ENCODE results near the gene GATAD2B. TPM values are rescaled to one million over a fixed set of nuclear protein-coding genes. Genes with fewer than 3 reads are reported as not detected.
"Not testable (repeated sequence)": the region's sequence is repeated elsewhere in the genome, so short reads cannot be mapped to it uniquely, and the experiment has no call there.

Gene GATAD2B
- total RNA-seq, 1 donor from 2014 or later: 15.5 TPM

DNA sequence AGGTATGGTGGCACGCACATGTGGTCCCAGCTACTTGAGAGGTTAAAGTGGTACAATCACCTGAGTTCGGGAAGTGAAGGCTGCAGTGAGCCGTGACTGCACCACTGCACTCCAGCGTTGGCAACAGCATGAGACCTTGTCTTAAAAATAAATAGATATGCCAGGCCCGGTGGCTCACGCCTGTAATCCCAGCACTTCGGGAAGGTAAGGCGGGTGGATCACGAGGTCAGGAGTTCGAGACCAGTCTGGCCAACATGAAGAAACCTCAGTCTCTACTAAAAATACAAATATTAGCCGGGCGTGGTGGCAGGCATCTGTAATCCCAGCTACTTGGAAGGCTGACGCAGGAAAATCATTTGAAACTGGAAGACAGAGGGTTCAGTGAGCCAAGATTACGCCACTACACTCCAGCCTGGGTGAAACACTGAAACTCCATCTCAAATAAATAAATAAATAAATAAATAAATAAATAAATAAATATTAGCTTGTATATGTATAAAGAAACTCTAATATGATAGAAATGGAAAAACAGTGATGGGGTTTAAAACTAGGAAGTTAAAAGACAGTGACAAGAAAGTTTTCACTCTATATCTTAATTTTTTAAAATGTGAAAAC, 18.8 kb downstream of the GATAD2B start:
- no peak for FAIRE-seq

GRCh38 chr1:153899509-153899908, 23.3 kb downstream of the GATAD2B start:
- FAIRE-seq (no peak), DNase-seq (ENCODE audit: low spot score in 2 of 2) (no peak)

More for the DNA sequence above, 18.8 kb downstream of the GATAD2B start:
- no peak for DNase-seq (ENCODE audit: low spot score in 2 of 2)

DNA sequence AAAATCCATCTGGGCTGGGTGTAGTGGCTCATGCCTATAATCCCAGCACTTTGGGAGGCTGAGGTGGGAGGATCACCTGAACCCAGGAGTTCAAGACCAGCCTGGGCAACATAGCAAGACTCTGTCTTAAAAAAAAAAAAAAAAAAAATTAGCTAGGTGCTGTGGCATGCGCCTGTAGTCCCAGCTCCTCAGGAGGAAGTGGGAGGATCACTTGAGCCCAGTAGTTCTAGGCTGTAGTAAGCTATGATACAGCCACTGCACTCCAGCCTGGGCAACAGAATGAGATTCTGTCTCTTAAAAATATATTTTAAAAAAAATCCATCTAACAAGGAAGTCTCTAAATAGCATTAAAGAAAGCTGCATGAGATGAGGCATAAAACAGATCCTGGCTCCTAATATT, 26.9 kb downstream of the GATAD2B start:
- not testable (repeated sequence) for FAIRE-seq; DNase-seq (ENCODE audit: low spot score in 2 of 2)

GRCh38 chr1:153891042-153891441, 31.7 kb downstream of the GATAD2B start:
- not testable (repeated sequence) for DNase-seq (ENCODE audit: low spot score in 2 of 2); FAIRE-seq

GRCh38 chr1:153888533-153888932, 34.2 kb downstream of the GATAD2B start:
- no peak for FAIRE-seq
- no peak for DNase-seq (ENCODE audit: low spot score in 2 of 2)

GRCh38 chr1:153886127-153886526, 36.6 kb downstream of the GATAD2B start:
- FAIRE-seq: no peak
- no peak for DNase-seq (ENCODE audit: low spot score in 2 of 2)

DNA sequence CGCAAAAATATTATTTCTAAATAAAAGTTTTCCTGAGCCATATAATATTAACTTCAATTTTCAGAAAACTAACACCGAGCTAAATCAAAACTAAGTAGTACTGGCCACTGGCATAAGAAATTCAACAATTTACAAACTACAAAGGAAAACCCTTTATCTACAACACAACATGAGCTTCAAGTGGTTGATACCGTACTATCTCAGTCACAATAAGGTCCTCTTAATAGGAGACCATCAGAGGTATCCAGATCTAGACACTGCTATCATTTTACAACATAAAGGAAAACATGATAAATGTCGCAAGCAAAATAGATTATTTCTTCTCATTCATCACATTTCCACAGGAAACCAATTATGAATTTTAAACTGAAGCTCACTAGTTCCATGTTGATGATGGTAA, 39.5 kb downstream of the GATAD2B start:
- DNase-seq (ENCODE audit: low spot score in 2 of 2) (no peak), FAIRE-seq (no peak)

- FAIRE-seq: no peak
- DNase-seq (ENCODE audit: low spot score in 2 of 2): no peak
Observed at GRCh38 chr1:153882296-153882912, 40.4 kb downstream of the GATAD2B start.

DNA sequence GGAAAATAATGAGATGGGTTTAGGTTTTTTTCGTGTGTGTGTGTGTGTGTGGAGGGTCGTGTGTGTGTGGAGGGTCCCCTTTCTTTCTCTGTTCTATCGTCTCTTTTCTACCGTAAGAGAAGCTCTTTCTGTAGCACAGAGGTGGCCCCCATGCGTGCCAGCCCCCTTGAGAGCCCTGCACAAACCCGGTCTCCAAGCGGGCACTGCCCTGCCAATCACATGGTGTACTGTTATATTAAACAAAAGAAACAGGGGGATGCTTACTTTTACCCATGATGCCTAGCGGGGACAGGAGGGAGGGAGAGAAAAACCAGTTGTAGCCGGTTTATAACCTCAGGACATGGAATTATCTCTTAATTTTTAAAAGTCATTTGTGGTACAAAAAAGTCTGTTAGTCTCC, 41.0 kb downstream of the GATAD2B start:
- no peak for DNase-seq (ENCODE audit: low spot score in 2 of 2)
- FAIRE-seq: no peak

- FAIRE-seq: peak; percentile 73
Observed at GRCh38 chr1:153880962-153881361, 41.8 kb downstream of the GATAD2B start.

DNA sequence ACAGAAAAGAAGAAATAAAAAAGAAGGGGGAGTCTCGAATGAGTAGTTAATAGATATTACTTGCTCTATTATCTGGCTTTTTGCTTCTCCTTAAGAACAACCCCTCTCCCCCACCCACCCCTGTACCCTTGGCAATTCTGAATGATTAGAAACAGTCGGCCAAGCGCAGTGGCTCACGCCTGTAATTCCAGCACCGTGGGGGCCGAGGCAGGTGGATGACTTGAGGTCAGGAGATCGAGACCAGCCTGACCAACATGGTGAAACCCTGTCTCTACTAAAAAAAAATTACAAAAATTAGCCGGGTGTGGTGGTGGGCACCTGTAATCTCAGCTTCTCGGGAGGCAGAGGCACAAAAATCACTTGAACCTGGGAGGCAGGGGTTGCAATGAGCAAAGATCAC, 42.7 kb downstream of the GATAD2B start:
- no peak for DNase-seq (ENCODE audit: low spot score in 2 of 2)

More at GRCh38 chr1:153880962-153881361, 41.8 kb downstream of the GATAD2B start:
- DNase-seq (ENCODE audit: low spot score in 2 of 2): peak; percentile 56 to 72

GRCh38 chr1:153877112-153877511, 45.7 kb downstream of the GATAD2B start:
- FAIRE-seq: no peak
- no peak for DNase-seq (ENCODE audit: low spot score in 2 of 2)

More for the DNA sequence above, 42.7 kb downstream of the GATAD2B start:
- FAIRE-seq: no peak

DNA sequence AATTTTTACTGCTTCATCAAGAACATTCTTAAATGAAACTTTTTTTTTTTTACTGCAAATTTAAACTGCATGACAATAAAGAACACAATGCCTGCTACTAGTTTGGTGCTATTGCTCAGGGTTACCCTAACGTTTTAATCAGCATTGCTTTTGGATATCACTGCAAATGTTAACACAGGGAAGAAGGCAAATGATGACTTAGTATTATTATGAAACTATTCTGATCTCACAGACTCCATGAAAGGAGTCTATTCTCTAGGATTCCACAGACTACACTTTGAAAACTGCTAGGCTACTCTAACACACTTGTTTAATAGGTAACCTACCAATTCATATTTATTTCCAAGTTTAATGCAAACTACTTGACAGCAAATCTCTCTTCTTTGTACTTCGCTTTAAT, 49.8 kb downstream of the GATAD2B start:
- DNase-seq (ENCODE audit: low spot score in 2 of 2) (no peak), FAIRE-seq (no peak)

- FAIRE-seq: no peak
- DNase-seq (ENCODE audit: low spot score in 2 of 2): no peak
Observed at GRCh38 chr1:153872331-153872730, 50.4 kb downstream of the GATAD2B start.

DNA sequence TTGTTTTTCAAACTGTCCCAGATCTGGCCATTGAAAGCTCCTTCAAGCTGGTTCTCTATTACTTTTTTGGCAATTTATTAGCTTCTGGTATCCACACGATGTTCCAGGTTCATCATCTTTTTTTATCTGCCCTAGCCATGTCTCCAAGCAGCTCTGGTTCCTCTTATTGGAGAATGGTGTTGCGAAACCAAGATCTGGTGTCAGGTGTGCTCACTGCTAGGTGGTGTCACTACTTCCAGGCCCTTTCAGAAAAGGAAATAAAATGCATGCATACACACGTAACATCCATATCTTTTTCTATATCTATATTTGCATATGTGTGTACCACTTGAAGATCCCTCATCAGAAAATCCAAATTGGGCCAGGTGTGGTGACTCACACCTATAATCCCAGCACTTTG, 53.3 kb downstream of the GATAD2B start:
- FAIRE-seq: no peak

GRCh38 chr1:153866045-153866850, 56.5 kb downstream of the GATAD2B start:
- FAIRE-seq (no peak), DNase-seq (ENCODE audit: low spot score in 2 of 2) (no peak)

More for the DNA sequence above, 53.3 kb downstream of the GATAD2B start:
- no peak for DNase-seq (ENCODE audit: low spot score in 2 of 2)

DNA sequence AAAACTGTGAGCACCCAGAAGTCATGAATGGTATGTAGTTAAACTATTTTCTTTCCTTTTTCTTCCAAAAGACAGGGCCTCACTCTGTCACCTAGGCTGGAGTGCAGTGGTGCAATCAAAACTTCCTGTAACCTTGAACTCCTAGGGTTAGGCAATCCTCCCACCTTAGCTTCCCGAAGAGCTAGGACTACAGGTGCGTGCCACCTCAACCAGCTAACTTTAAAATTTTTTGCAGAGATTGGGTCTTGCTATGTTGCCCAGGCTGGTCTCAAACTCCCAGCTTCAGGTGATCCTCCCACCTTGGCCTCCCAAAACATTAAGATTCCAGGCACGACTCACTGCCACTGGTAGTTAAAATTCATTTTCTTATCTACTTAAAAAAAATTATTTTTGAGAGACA, 62.5 kb downstream of the GATAD2B start:
- no peak for DNase-seq (ENCODE audit: low spot score in 2 of 2)
- FAIRE-seq: no peak

DNA sequence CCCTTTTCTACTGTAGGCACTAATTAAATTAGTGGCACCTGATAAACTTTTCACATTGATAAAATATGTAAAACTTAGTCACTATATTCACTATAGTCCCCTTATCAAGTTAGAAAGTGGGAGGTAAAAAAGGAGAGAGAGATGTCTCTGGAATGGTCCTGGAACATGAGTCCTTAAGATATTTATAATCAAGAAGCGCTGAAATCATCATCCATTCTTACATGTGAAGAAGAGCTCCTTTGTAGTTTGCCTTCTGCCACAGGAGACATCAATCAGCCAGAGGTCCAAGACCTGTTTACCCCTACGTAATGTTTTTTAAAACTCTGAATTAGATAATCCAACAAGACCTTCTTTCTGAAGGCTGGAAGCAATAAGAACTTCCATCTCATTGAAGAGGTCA, 65.3 kb downstream of the GATAD2B start:
- FAIRE-seq (no peak), DNase-seq (ENCODE audit: low spot score in 2 of 2) (no peak)

- FAIRE-seq (no peak), DNase-seq (ENCODE audit: low spot score in 2 of 2) (no peak)
Observed at GRCh38 chr1:153856763-153857162, 66.0 kb downstream of the GATAD2B start.

DNA sequence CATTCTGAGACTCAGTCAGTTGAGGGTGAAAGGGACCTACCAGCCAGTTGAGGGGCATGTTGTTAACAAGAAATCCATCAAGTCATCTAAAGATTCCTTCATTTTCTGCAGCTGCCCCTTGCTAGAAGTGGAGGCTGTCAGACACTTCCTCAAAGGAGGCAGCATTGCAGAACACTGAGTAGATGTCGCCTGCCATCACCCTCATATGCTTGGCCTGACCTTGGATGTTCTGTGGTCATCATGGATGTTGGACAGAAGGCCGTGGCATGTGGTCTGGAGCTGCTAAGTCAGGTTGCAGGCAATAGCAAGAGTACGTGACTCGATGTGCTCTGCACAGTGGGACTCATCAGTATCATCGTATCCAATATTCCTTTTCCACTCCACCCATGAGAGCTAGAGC, 70.6 kb downstream of the GATAD2B start:
- DNase-seq (ENCODE audit: low spot score in 2 of 2): no peak
- no peak for FAIRE-seq

DNA sequence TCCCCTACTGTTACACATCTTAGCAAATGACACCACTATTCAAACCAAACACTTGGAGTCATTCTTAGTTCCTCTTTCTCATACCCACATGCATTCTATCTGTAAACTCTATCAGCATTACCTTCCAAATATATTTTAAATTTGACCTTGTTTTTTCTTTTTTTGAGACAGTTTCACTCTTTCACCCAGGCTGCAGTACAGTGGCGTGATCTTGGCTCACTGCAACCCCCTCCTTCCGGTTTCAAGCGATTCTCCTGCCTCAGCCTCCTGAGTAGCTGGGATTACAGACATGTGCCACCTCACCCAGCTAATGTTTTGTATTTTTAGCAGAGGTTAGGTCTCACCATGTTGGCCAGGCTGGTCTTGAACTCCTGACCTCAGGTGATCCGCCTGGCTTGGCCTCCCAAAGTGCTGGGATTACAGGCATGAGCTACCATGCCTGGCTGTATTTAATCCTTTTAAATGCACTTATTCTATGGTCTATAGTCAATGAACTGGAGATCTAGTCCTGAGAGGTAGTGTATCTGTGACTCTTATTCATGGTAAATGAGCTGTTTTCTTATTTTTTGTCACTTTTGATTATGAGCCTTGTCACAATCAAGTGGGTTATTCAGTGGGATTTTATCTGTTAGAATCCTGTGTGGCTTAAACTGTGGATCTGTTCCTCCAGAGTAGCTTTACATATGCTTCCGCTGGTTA, 73.1 kb downstream of the GATAD2B start:
- FAIRE-seq (no peak), DNase-seq (ENCODE audit: low spot score in 2 of 2) (no peak)
